GM21526 (cell line): ENCODE measurements around the gene PBOV1.

Experiments
- ATAC-seq: cut with Tn5 transposase; IDR thresholded peaks from one replicate; pipeline ENCODE4 v1.9.1; 2021; ENCODE audit warnings: moderate library complexity; ENCODE audit not compliant: unreplicated experiment, low FRiP score

The PBOV1 gene

GRCh38 chr6:138206862-138207261, 11.4 kb downstream of the PBOV1 start:
- no peak for ATAC-seq

GRCh38 chr6:138205437-138206094, 12.7 kb downstream of the PBOV1 start:
- ATAC-seq: no peak

- ATAC-seq: no peak
Observed at GRCh38 chr6:138204792-138205384, 13.4 kb downstream of the PBOV1 start.

GRCh38 chr6:138204303-138204702, 14.0 kb downstream of the PBOV1 start:
- ATAC-seq: no peak

- no peak for ATAC-seq
Observed at GRCh38 chr6:138203315-138203714, 15.0 kb downstream of the PBOV1 start.

- ATAC-seq: no peak
Observed at GRCh38 chr6:138201836-138202235, 16.5 kb downstream of the PBOV1 start.

- no peak for ATAC-seq
Observed at GRCh38 chr6:138198430-138199091, 19.7 kb downstream of the PBOV1 start.

GRCh38 chr6:138197570-138197969, 20.7 kb downstream of the PBOV1 start:
- ATAC-seq: no peak

- no peak for ATAC-seq
Observed at GRCh38 chr6:138196122-138196738, 22.1 kb downstream of the PBOV1 start.

GRCh38 chr6:138194287-138194686, 24.0 kb downstream of the PBOV1 start:
- ATAC-seq: no peak

- no peak for ATAC-seq
Observed at GRCh38 chr6:138188278-138188941, 29.9 kb downstream of the PBOV1 start.

- ATAC-seq: no peak
Observed at GRCh38 chr6:138187156-138187555, 31.1 kb downstream of the PBOV1 start.

- ATAC-seq: no peak
Observed at GRCh38 chr6:138184230-138184629, 34.1 kb downstream of the PBOV1 start.

- no peak for ATAC-seq
Observed at GRCh38 chr6:138183790-138184134, 34.5 kb downstream of the PBOV1 start.

GRCh38 chr6:138182939-138183789, 35.1 kb downstream of the PBOV1 start:
- no peak for ATAC-seq

GRCh38 chr6:138176652-138177232, 41.5 kb downstream of the PBOV1 start:
- ATAC-seq: no peak

- ATAC-seq: no peak
Observed at GRCh38 chr6:138175596-138175995, 42.7 kb downstream of the PBOV1 start.
